Suprapubic skin (tissue), 3 donors: ENCODE results near the gene ZNF892.
"Not testable (repeated sequence)": the region's sequence is repeated elsewhere in the genome, so short reads cannot be mapped to it uniquely, and the experiment has no call there.

Experiments used
- CTCF ChIP-seq, 2 donors: fragments of 200-600 bp in 1 of 2; fragments of 450-650 bp in 1 of 2; sonication (generic) in 1 of 2; IDR thresholded peaks; one replicate each; pipeline ENCODE4 v1.5.1; 2016 to 2019; ENCODE audit warnings: antibody characterized with exemption in 2 of 2, mild to moderate bottlenecking in 1 of 2, moderate library complexity in 1 of 2
- POLR2AphosphoS5 ChIP-seq, 3 donors: sonication (generic); formaldehyde crosslinking; IDR thresholded peaks; one replicate each; pipeline ENCODE4 v1.6.1; 2017; ENCODE audit warnings: antibody characterized with exemption in 3 of 3

GRCh38 chr2:95242084-95242483 lies 34.8 kb downstream of the ZNF892 start:
- TF ChIP-seq POLR2AphosphoS5, CTCF (IDR thresholded peaks at IDR 0.05): not testable (repeated sequence)
